ENCODE data around the gene TSPAN9.

TSPAN9 gene

GRCh38 chr12:3261782-3262359, 184.7 kb downstream of the TSPAN9 start:
- no peak for DNase-seq

GRCh38 chr12:3262470-3262869, 185.3 kb downstream of the TSPAN9 start:
- DNase-seq = no peak

DNA sequence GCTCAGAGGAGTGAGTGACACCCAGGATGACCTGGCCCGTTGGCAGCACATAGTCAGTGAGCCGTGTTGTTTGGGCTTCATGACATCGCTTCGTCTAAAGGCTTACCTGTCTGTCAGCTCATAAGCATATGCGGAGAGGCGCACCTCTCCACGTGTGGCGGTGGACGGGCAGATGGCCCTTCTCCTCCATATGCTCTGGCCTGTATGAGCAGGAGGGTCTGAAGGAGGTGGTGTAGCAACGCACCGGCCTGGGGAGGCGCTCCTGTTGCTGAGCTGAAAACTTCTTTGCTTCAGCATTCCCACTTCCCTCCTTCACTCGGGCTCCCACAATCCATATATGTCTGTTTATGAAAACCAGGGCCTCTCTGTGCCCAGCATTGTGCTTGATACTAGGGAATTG, 186.1 kb downstream of the TSPAN9 start:
- no peak for DNase-seq

DNA sequence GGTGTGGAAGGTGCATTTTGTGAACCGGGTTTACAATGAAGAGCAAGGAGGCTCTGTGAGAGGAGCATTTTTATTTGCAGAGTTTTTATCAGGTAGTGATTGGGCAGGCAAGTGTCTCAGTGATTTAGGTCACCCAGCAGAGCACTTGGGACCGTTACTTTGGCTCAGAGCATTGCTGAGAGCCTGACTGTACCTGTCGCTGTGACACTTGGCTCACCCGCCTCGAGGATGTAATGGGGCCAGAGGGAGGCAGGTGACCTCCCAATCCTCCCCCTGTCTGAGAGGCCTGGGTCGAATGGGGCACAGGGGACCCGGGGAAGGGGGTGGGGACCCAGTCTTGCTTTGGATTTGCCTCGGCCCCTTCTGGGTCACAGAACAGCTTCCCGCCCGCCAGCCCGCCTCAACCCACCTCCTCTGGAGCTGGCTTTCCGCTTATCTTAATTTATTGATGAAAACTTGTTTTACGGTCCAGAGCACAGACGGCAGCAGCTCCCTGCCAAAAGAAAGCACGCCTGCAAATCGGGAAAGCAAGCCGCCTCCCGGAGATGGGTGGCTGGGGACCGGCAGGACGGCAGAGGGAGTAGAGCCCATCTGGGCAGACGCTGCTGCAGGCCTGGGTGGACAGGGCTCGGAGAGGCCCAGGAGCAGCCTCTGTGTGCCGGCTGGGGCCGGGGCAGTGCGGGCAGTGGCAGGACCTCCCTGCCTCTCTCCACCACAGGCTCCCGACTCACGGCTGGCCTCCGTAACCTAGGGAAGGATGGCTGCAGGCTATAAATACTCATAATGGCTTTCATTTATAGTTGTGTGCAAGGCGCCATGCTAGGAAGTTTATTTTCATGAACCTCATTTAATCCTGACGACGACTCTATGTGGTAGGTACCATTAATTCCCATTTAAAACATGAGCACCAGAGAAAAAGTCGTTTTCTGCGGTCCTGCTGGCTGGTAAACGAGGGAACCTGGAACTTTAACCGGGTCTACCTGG, 187.1 kb downstream of the TSPAN9 start:
- no peak for DNase-seq

DNA sequence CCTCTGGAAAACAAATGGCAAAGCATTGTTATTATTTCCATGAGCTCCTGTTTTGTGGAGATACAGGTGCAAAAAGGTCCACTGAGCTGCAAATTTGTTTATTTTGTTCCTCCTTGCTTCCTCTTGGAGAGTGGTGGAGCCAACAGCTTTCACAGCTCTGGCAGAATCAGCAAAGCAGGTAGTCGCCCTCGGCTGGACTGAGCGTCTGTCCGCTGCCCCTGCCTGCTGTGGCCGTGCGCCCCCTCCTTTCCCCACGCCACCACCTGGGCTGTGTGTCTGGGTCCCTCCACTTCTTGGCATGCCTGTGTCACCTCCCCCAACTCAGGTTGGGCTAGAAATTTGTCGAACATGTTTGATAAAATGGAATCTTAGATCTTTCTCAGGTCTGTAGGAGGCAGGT, 188.2 kb downstream of the TSPAN9 start:
- no peak for DNase-seq

- DNase-seq = no peak
These were observed 189.5 kb downstream of the TSPAN9 start for GRCh38 chr12:3266638-3267037.

- no peak for DNase-seq
These were observed 190.5 kb downstream of the TSPAN9 start for GRCh38 chr12:3267690-3268089.

DNA sequence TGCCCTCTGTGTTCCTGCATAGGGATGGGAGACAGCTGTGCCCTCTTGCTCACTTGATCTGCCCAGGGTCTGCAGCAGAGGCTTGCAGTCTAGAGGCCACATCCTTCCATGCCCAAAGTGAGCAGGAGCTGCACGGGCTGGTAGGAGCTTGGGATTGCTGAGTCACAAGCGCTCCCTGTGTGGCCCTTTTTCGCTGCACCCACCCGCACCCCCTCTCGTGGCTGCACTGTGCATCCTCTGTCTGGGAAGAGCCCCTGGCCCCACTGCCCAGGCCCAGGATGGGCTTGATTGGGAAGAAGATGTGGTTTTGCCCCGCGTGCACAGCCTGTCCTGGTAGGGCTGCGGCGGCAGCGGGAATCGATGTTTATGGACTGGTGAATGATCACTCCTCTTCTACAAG, 192.4 kb downstream of the TSPAN9 start:
- no peak for DNase-seq

- DNase-seq = no peak
These were observed 194.0 kb downstream of the TSPAN9 start for GRCh38 chr12:3271146-3271545.

GRCh38 chr12:3271639-3272038, 194.5 kb downstream of the TSPAN9 start:
- DNase-seq = no peak

DNA sequence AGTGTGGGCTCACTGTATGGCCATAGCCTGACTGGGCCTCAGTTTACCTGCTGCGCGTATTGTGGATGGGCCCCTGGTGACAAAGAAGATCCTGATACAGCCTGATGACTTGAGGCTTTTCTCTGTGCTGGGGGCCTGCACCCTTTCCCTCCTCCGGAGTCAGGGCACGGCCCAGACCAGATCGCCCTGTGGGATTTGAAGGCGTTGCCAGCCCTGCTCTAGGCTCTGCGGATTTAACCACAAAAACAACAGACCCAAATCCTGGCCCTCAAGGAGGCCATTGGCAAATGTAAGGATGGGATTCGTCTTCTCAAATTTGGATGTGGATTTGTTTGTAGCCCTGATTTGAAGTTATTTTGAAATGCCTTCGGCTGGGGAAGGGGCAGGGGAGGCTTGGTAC, 195.8 kb downstream of the TSPAN9 start:
- DNase-seq = no peak

- no peak for DNase-seq
These were observed 196.3 kb downstream of the TSPAN9 start for GRCh38 chr12:3273409-3273853.

DNA sequence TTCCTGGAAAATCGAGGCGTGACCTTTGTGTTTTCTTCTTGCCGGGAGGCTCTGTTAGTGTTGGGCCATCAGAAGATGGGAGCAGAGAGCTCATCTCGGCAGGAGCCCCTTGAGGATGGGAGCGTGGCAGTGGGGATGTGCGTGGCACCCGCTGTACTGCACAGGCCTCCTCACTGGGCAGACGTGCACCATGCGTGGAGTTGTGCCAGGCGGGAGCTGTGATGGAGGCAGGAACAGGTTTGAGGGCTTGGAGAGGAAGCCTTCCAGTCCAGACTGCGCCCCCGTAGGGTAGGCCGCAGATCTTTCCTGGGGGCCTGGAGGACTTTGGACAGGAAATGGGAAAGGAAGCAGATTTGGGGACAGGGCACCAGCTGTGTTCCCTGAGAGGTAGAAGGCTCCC, 197.5 kb downstream of the TSPAN9 start:
- no peak for DNase-seq

DNA sequence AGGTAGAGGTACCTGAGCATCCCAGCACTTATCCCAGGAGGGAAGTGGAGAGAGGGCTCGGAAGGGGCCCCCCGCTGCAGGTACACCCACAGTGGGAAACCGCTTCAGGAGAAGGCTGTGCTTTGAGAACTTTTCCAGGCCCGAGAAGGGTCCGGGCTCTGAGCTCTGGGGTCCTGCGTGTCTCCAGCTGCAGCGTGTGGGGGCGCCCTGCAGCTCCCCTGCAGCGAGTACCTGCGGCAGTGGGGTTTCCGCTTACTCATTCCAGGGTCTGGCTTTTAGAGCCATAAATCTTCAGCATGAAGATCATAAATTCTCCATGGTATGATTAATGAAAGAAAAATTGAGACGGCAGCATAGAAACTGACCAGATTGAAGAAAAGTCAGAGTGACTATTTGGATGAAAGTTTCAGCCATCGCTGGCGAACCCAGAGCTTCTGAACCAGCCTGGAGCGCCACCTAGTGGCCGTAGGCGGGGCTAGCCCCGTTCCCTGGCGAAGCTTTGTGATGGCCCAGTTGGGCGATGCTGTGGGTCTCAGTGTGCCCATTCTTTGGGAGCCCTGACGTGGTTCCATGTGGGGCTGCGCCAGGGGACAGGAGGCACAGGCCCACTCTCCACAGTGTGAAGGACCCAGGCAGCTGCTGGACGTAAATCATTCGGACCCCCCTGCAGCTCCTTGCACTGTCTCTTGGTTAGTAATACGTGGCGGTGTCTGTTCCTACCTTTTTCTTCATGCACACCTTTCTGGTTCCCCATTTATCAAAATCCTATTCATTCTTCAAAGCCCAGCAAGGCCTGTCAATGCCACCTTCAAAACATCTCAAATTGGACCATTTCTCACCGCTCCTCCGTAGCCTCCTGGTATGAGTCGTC, 198.2 kb downstream of the TSPAN9 start:
- peak; percentile 45 to 69 for DNase-seq

DNA sequence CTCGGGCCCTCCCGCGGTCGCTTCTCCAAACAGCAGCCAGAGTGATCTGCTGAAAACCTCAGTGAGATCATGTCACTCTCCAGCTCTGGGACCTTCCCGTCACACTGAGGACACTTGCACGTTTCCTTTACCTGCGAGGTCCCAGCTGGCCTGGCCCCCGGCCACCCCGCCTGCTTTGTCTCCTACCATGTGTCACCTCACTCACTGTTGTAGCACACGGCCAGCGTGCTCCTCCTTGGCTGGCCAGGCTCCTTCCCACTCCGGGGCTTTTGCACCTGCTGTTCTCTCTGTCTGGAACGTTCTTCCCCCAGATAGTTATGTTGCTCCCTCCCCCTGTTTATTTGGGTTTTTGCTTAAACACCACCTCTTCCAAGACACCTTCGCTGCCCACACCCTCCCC, 199.0 kb downstream of the TSPAN9 start:
- DNase-seq = no peak

DNA sequence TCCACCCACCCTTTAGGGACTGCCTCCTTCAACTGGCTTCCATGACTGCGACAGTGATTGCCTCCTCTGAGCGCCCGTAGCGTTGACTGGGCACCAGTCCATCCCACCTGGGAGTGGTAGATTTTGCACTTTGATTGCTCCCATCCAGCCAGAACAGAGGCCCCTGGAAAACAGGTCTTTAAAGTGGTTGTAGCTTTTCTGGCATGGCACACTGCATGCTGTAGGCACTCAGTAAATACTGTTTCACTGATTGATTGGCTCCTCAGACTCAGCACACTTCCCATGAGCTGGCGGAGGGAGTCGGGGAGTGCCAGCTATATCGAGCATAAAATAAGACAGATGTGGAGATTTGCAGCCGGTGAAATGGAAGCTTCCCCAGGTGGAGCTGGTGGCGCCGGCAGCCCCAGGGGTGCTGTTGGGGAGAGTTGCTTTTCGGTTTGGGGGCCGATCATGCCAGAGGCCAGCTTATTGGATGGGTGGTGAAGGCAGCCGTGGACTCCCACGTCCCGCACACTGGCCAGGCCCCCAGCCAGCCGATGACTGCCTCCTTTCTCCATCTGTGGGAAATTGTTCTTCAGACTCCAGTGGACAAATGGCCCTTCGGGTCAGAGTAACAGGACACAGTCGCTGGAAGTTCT, 200.2 kb downstream of the TSPAN9 start:
- DNase-seq = no peak

DNA sequence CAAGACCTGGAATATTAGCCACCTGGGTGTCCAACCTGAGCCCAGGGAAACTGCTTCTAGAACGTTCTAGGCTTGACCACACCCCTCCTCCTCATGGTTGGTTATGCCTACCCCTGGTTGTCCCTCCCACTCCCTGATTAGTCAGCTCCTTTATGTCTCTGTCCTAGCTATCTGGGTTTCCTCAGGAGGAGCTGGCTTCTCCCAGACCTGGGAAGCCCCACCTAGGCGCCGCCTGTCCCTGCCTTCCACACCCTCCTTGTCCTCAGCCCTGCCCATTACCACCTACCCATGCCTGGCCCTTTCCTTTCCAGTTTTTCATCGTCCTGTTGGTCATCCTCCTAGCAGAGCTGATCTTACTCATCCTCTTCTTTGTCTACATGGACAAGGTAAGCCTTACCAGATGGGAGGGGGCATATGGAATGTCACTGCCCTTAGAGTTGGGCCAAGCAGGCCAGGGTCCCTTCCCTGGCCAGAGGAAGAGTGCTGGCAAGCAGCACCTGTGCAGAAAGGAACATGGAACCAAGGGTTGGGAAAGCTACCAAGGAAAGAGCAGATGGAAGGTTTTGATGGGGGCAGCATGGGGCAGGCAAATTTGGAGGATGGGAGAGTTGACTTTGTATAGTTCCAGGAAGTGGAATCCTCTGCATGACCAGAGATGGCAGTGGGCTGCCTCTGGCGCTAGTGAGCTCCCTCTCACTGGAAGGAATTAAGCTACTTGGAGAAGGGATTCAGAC, 201.7 kb downstream of the TSPAN9 start:
- no peak for DNase-seq

GRCh38 chr12:3279415-3279780, 202.2 kb downstream of the TSPAN9 start:
- no peak for DNase-seq

DNA sequence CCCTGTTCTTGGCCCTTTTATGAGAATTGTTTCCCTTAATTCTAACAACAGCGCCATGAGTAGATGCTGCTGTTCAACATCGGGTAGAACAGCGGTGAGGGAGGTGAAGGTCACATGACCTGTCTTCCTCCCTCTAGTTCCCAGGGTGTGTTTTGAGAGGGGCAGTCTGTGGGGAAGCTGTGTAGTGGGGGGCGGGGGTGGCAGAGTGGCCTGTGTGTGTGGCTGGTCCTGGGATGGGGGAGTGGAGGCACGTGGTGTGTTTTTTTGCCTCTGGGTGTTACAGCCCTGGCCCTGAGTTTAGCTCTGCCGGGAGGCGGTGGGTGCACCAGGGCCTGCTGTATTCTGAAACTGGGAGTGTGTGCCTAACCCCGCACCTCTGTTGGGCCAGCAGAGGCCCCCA, 202.7 kb downstream of the TSPAN9 start:
- DNase-seq = no peak

- no peak for DNase-seq
These were observed 203.8 kb downstream of the TSPAN9 start for GRCh38 chr12:3280967-3281366.

DNA sequence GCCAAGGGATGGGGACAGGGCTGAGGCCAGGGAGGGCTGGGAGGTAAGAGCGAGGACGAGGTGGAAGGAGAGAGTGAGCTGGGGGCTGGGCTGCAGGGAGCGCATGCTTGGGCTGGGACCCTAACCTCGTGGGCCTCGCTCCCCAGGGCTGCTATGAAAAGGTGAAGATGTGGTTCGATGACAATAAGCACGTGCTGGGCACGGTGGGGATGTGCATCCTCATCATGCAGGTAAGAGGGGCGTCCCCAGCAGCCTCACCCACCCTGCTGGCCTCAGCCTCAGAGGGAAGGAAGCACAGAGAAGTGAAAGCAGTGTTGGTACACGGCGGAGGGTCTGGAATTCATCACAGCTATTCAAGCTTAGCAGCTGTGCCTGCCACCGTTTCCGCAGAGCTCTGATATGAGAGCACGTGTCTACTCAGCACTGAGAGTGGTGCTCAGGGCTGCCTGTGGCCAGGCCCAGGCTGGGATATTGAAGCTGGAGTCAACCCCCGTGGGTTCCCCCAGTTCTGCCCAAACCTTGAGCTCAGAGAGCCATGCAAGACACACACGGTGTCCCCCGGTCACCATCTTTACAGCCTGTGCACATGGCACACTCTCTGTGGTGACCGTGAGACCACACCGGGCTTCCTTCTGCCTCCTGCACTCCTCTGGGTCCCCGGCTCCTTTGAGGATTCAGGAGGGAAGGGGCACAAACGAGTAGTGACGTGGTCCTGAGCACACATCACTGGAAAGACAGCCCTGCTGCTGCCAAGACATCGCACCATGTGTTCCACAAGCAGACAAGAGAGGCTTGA, 204.6 kb downstream of the TSPAN9 start:
- DNase-seq = no peak

DNA sequence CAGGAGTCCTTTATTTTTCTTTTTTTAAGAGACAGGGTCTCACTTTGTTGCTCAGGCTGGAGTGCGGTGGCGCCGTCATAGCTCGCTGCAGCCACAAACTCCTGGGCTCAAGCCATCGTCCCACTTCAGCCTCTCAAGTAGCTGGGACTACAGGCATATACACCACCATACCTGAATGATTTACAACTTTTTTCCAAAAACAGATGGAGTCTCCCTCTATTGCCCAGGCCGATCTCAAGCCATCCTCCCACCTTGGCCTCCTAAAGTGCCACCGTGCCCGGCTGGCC, 205.1 kb downstream of the TSPAN9 start:
- DNase-seq = no peak
